Neural cell (in vitro differentiated cells): Measurements from ENCODE around the gene EXD3.

Source experiments
- CTCF ChIP-seq: fragments of 450-650 bp; IDR thresholded peaks from 2 replicates; pipeline ENCODE4 v1.5.1; 2014; ENCODE audit warnings: antibody characterized with exemption, mild to moderate bottlenecking, moderate library complexity; ENCODE audit not compliant: poor library complexity, severe bottlenecking
- EP300 ChIP-seq: fragments of 450-650 bp; conservative IDR thresholded peaks from 2 replicates; pipeline ENCODE4 v1.6.1; 2014; ENCODE audit warnings: antibody characterized with exemption, mild to moderate bottlenecking, moderate library complexity; ENCODE audit not compliant: poor library complexity, severe bottlenecking
- EZH2 ChIP-seq: fragments of 200-600, 300-800 bp; shearing (Covaris generic), sonication (generic); IDR thresholded peaks from 2 replicates; pipeline ENCODE4 v1.6.1; 2014; ENCODE audit warnings: antibody characterized with exemption, low read length, borderline replicate concordance, mild to moderate bottlenecking; ENCODE audit not compliant: insufficient read depth, poor library complexity, severe bottlenecking
- MXI1 ChIP-seq: fragments of 450-650 bp; conservative IDR thresholded peaks from 2 replicates; pipeline ENCODE4 v1.6.1; 2014; ENCODE audit warnings: antibody characterized with exemption, mild to moderate bottlenecking; ENCODE audit not compliant: poor library complexity, severe bottlenecking
- POLR2AphosphoS5 ChIP-seq: IDR thresholded peaks from 2 replicates; pipeline ENCODE4 v1.6.1; 2012
- RAD21 ChIP-seq: fragments of 450-650 bp; conservative IDR thresholded peaks from 2 replicates; pipeline ENCODE4 v1.6.1; 2014; ENCODE audit warnings: antibody characterized with exemption, mild to moderate bottlenecking, moderate library complexity
- REST ChIP-seq: IDR thresholded peaks from 2 replicates; pipeline ENCODE4 v1.6.1; 2012; ENCODE audit warnings: borderline replicate concordance

GRCh38 chr9:137437691-137438590, 15.0 kb upstream of the EXD3 start:
- TF ChIP-seq CTCF (no peak), MXI1 (no peak), EZH2 (no peak), RAD21 (no peak), EP300 (no peak), POLR2AphosphoS5 (no peak), REST (no peak)
